PC-3 (cell line): ENCODE results near the gene DUSP28.

ENCODE experiments used
- EZH2 ChIP-seq: fragments of 300-600 bp; sonication (generic); IDR thresholded peaks from one replicate; pipeline ENCODE4 v1.6.1; 2017; ENCODE audit warnings: antibody characterized with exemption, mild to moderate bottlenecking, low read length; ENCODE audit not compliant: unreplicated experiment
- TF ChIP-seq, protein P1 (sequence below): fragments of 300-600 bp; sonication (generic); conservative IDR thresholded peaks from 2 replicates; pipeline ENCODE4 v1.5.1; 2017; ENCODE audit warnings: antibody characterized with exemption, low read depth, mild to moderate bottlenecking, low read length

DNA sequence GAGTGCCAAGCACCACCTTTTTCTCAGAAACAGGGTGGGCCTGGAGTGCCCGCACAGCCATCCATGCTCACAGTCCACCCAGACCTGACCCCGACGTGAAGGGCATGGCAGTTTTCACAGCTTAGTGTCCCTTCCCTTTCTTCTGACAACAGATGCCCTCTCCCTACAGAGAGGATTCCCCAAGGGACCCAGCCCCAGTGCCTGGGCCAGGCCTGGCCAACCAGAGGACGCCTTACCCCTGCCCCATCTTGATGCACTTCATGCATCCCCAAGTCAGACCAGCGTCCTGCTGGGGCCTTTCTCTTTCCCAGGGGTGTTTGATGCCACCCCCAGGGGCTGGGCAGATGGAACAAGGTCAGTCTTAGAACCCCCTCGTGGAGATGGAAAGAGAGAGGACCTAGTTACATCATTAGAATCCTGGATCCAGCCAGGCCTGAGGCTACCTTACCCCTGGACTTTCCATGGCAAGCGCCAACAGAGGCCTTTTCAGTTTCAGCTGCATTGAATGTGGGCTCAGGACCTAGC, 6.1 kb upstream of the DUSP28 start:
- no peak for TF ChIP-seq EZH2
- TF ChIP-seq, protein P1, sequence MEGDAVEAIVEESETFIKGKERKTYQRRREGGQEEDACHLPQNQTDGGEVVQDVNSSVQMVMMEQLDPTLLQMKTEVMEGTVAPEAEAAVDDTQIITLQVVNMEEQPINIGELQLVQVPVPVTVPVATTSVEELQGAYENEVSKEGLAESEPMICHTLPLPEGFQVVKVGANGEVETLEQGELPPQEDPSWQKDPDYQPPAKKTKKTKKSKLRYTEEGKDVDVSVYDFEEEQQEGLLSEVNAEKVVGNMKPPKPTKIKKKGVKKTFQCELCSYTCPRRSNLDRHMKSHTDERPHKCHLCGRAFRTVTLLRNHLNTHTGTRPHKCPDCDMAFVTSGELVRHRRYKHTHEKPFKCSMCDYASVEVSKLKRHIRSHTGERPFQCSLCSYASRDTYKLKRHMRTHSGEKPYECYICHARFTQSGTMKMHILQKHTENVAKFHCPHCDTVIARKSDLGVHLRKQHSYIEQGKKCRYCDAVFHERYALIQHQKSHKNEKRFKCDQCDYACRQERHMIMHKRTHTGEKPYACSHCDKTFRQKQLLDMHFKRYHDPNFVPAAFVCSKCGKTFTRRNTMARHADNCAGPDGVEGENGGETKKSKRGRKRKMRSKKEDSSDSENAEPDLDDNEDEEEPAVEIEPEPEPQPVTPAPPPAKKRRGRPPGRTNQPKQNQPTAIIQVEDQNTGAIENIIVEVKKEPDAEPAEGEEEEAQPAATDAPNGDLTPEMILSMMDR: no peak
